ENCODE data around the gene MAD1L1. TPM values are rescaled to one million over a fixed set of nuclear protein-coding genes. Genes with fewer than 3 reads are reported as not detected.

Gene MAD1L1
- total RNA-seq, 1 donor from 2014 or later: 41.4 TPM

DNA sequence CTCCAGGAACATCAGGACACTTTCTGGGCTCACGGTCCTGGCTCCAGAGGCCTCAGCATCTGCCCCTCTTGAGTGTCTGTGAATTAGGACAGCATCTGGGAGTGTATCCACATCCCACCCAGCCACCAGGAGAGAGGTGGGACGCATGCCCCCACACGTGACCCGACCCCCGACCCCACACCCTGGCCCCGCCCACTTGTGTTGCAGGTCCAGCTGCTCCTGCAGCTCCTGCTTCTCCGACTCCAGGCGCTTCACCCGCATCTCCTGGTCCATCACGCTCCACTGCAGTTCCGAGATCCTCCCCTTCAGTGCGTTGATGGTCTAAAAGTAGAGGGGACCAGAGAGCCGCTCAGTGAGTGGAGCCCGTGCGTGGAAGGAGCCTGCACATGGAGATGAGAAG lies 13.6 kb downstream of the MAD1L1 start:
- DNase-seq (ENCODE audit: low spot score): no peak

DNA sequence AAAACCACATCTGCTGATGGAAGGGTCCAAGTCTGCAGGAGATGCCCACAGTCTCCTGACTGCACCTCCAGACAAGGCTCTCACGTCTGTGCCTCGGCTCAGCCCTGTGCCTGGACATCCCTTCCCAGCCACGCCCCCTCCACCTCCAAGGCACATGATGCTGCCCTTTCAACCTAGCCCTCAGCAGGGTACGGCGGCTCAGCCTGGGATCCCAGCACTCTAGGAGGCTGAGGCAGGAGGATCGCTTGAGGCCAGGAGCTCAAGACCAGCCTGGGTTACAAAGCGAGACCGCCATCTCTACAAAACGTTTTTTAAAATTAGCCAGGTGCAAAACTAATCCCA lies 14.3 kb downstream of the MAD1L1 start:
- DNase-seq (ENCODE audit: low spot score): no peak

DNA sequence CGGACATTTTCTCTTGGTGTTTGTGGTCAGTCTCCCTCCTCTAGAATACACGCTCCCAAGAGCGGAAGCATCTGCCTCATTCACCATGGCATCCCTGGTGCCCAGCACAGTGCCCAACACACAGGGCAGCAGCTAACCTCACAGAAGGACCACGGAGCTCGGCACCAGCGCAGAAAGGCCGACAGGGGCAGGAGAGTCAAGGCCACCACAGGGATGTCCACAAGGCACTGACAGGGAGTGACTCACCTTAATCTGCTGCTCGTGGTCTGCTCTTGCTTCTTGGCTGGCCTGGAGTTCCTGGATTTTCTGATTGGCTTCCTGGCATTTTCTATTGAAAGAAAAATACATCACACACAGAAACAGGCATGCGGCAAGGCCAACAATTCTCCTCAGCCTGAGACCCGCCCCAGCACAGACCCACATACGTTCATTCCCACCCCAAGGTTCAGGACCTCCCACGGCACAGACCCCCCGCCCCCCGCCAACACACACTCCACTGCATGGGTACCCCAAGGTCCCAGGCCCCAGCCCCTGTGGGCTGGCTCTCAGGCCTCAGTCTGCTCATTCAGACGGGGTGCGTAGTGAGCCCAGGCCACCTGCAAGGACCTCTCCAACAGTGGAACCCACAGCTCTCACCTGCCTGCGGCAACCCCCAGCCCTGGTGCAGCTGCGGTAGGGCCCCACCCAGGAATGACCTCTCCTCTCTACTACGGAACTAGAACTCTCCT lies 14.9 kb downstream of the MAD1L1 start:
- DNase-seq (ENCODE audit: low spot score): no peak

DNA sequence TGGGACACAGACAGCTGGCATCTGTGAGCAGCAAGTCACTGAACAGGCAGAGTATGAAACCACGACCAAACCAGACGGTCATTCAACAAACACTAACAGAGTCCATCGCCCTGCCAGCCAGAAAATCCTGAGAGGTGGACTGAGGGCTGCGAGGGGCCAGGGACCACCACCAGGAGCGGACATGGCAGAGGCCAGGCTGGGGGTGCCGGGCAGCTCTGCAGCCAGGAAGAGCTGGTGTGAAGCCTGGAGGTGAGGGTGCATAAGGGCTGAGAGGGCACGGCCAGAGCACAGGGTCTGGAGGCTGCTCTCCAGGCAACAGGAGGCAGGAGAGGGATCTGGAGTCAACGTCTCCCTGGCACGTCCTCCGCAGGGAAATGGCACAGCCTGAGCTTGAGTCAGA lies 15.5 kb downstream of the MAD1L1 start:
- DNase-seq (ENCODE audit: low spot score): no peak

- no peak for DNase-seq (ENCODE audit: low spot score)
Measured at GRCh38 chr7:2215851-2216250, 16.9 kb downstream of the MAD1L1 start.

GRCh38 chr7:2214636-2215035 lies 18.1 kb downstream of the MAD1L1 start:
- no peak for DNase-seq (ENCODE audit: low spot score)

DNA sequence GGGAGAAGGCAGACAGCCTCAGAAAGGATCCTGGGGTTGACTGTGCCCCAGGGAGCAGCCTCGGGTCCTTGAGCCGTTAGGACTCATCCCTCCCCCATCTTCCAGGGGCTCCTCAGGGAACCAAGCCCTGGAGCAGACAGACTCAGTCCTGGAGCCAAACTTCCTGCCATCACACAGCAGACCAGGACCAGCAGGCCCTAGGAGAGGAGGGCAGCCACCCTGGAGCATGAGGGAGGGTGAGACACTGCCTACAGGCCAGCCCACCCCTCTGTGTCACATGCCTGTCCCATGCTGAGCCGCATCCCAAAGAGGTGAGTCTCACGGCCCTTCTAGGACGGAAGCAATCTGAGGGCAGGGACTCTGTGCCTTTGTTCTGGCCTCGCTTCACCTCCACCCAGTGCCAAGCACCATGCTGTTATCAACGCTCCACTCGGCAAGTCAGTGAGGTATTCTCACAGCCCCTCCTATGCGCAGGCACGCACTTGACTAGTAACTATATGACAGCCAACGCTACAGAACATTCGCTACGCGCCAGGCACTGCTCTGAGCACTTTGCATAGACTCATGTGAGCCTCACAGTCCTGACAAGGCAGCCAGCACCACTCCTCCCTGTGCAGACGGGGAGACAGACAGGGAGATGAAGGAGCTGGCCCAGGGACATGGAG lies 19.1 kb downstream of the MAD1L1 start:
- DNase-seq (ENCODE audit: low spot score): no peak

GRCh38 chr7:2212906-2213305 lies 19.8 kb downstream of the MAD1L1 start:
- no peak for DNase-seq (ENCODE audit: low spot score)

- no peak for DNase-seq (ENCODE audit: low spot score)
Measured at GRCh38 chr7:2211926-2212325, 20.8 kb downstream of the MAD1L1 start.

DNA sequence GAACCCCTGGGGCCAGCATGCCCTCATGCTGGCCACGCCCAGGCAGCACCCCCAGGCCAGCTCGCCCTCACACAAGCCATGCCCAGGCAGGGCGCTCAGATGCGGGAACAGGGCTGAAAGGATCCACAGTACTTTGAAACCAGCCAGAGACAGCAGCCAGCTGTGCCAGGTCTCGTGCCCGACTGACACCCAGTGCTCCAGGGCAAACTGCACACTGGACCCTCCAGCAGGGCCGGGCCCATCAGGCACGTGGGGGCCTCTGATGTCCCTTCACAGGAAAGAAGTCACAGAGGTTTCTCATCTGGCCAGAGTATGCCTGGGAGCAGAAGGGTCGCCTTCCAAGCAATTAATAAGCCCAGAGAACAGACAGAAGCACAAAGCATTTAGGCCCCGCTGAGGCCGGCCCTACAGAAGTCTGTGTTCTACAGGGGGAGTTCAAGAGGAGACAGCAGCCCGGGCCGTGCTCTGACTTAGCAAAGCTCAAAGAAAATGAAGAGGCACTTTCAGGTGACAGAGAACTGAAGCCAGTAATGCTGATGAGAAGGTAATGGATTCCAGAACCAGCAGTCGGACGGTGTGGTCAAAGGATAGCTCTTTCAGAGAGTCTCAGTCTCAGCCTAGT lies 21.4 kb downstream of the MAD1L1 start:
- DNase-seq (ENCODE audit: low spot score): no peak

DNA sequence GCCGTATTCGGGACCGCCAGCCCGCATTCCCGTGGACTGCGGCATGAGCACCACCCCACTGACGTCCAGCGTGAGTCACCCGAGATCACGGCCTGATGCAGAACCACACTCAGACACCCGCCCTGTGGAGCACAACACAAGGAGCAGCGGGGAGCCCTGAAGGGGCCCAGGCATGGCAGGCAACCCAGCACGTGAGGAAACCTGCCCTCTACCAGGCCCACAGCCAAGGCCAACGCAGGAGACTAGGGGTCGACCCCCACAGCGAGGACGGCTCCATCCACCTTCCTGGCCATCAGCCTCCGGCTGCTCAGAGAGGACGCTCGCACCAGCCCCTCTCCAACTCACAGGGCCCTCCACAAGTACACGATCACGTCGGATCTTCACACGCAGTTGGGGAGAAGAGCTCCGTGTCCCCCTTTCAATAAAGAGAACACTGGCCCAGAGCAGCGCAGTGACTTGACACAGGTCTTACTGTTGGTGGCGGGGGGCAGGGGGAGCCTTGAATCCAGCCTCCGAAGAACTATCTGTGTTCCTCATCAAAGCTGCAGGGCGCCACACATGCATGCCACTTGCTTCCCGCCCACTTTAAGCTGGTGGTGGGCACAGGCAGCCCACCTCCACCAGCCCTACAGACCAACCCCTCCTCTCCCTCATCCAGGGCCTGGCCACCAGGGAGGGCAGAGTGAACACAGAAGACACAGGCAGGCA lies 22.0 kb downstream of the MAD1L1 start:
- DNase-seq (ENCODE audit: low spot score): no peak

GRCh38 chr7:2209961-2210323 lies 22.8 kb downstream of the MAD1L1 start:
- no peak for DNase-seq (ENCODE audit: low spot score)

GRCh38 chr7:2209146-2209960 lies 23.4 kb downstream of the MAD1L1 start:
- DNase-seq (ENCODE audit: low spot score): peak; percentile 73

DNA sequence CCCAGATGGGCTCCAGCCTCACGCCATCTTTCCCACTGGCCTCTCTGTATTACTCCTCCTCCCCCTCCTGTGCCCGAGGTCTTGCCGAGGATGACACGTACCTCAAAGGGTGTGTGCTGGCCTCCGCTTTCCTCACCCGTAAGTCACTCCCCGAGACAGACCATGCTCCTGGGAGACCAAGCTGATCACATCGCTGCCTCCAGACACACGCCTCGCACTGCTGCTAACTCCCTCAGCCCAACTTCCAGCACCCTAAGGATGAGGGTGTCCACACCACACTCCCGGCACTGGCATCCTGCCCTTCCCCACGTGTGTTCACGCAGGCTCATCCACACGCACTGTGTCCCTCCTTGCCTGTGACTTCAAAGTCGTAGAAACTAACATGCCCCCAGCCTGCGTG lies 24.0 kb downstream of the MAD1L1 start:
- no peak for DNase-seq (ENCODE audit: low spot score)

GRCh38 chr7:2205036-2205780 lies 27.5 kb downstream of the MAD1L1 start:
- DNase-seq (ENCODE audit: low spot score): no peak

DNA sequence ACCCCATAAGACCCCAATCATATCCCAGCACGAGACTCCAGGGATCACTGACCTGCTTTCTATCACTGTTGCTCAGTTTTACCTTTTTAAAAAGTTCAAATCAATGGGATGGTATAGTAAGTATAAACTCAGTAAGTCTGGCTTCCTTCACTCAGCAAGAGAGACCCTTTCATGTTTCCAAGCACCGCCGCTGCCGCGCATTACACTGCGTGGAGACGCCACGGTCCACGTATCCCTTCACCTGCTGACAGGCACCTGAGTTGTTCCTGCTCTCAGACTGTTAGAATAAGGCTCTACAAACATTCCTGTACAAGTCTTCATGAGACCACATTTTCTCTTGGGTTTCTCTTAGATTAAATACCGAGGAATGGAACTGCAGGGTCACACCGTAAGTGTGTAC lies 28.3 kb downstream of the MAD1L1 start:
- DNase-seq (ENCODE audit: low spot score): no peak

DNA sequence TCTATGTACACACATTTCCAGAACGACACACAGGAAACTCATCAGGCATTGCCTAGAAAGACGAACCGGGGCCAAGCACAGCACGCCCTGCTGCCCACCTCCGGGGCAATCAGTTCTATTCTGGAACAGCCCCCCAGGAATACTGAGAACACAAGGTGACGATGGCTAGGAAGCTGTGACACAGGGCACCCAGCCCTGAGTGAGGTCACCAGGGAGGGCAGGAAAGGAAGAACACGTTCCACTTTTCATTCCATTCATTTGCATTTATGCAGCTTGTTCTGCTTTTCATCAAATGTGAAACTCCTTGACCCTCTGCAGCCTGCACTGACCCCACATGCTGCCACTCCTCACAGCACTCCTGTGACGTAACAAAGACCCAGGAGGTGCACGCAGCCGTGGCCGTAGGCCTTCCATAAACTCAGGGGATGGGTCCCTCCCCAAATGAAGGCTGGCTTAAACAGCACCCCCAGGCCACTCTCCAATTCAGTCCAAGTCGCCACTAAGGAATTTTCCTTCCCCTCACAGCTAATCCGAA lies 28.9 kb downstream of the MAD1L1 start:
- no peak for DNase-seq (ENCODE audit: low spot score)

DNA sequence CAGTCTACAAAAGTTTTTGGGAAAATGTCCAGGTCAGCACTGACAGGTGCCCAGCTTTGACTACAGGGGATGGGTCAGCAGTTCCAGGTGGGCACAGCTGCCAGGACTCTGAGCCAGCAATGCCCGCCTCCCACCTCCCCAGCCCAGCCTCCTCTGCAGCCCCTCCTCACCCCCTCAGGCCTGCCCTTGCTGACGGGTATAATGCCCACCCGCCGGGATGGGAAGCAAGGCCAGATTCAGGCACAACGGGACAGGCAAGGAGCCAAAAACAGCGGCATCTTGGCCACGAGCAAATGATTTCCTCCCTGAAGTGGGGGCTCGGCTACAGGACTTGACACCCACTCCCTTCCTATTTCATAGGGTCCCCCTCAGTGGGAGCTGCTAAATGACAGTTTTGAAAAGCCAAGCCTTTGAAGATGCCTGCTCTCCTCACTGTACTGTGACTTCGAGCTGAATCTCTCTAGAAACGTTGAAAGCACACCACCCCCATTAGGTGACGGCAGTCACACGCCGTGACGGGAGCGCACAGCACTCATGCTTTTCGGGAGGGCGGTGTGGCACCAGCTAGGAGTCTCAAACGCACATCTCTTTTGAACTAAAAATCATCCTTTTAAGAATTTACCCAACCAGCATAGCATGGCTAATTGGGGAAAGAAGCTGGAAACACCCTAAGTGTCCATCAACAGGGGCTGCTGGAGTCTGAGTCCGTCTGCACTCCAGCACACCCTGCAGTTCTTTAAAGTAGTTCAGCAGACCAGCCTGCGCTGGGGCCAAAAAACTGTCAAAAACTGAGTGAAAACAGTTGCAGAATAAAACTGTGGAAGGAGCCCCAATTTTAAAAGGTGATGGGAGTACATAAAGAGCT lies 29.6 kb downstream of the MAD1L1 start:
- no peak for DNase-seq (ENCODE audit: low spot score)

DNA sequence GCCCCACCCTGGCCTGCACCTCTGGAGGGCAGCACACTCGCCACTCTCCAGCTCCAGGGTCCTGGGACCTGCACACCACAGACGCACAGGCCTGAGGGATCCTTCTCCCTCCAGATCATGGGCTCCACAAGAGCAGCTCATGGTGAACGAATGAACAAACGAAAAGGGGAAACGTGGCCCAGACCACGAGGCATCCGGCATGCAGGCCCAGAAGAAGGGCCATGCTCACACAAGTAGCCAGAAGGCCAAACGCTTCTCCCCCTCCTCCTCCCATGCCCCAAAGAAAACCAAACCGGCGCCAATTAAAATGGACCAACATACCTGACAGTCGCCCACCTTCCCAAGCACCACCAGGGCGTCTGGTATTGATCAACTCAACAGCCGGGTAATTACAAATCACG lies 30.4 kb downstream of the MAD1L1 start:
- no peak for DNase-seq (ENCODE audit: low spot score)

Measured in ureter (tissue), 1 donor.